ENCODE measurements around the gene PPL. TPM values are rescaled to one million over a fixed set of nuclear protein-coding genes. Genes with fewer than 3 reads are reported as not detected.

PPL gene
- total RNA-seq, 1 donor, result 0.86 TPM

DNA sequence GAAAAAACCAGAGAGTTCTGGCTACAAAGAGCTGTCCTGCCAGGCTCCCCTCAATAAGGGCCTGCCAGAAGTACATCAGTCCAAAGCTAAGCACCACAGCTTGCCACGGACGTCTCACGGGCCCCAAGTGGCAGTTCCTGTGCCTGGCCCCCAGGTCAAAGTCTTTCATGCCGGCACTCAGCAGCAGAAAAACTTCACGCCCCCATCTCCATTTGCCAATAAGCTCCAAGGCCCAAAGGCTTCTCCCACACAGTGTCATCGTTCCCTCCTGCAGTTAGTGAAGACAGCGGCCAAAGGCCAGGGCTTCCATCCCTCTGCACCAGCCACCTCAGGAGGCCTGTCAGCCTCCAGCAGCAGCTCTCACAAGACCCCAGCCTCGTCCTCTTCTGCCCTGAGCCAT is 62.3 kb downstream of the PPL start:
- TF ChIP-seq, protein P1, sequence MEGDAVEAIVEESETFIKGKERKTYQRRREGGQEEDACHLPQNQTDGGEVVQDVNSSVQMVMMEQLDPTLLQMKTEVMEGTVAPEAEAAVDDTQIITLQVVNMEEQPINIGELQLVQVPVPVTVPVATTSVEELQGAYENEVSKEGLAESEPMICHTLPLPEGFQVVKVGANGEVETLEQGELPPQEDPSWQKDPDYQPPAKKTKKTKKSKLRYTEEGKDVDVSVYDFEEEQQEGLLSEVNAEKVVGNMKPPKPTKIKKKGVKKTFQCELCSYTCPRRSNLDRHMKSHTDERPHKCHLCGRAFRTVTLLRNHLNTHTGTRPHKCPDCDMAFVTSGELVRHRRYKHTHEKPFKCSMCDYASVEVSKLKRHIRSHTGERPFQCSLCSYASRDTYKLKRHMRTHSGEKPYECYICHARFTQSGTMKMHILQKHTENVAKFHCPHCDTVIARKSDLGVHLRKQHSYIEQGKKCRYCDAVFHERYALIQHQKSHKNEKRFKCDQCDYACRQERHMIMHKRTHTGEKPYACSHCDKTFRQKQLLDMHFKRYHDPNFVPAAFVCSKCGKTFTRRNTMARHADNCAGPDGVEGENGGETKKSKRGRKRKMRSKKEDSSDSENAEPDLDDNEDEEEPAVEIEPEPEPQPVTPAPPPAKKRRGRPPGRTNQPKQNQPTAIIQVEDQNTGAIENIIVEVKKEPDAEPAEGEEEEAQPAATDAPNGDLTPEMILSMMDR (IDR thresholded peaks at IDR 0.05; ENCODE audit: insufficient read depth, low read depth, low read length), result no peak
- DNase-seq (ENCODE audit: low read depth), result no peak
- no peak overlapping the region for H3K4me3 ChIP-seq (ENCODE audit: low read depth, low read length)

DNA sequence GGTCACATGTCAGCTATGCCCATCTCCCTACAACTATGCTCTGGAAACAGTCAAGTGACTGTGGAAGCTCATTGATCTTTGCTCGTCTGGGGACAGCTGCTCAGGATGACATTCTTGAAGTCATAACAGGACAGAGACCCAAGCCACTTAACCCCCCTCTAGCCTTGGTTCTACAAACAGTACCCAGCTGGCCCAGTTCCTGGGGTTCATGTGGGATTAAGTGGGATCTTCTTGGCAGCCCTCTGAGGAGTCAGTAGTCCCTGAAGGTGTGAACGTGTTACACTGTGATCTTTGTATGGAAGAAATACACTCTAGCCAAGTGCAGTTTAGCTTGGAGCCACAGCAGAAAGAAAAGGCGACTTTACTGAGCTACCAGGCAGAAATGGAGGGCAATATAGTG is 63.9 kb downstream of the PPL start:
- H3K4me3 ChIP-seq (ENCODE audit: low read depth, low read length), result no peak overlapping the region
- no peak for DNase-seq (ENCODE audit: low read depth)
- TF ChIP-seq, protein P1 (IDR thresholded peaks at IDR 0.05; ENCODE audit: insufficient read depth, low read depth, low read length), result no peak

DNA sequence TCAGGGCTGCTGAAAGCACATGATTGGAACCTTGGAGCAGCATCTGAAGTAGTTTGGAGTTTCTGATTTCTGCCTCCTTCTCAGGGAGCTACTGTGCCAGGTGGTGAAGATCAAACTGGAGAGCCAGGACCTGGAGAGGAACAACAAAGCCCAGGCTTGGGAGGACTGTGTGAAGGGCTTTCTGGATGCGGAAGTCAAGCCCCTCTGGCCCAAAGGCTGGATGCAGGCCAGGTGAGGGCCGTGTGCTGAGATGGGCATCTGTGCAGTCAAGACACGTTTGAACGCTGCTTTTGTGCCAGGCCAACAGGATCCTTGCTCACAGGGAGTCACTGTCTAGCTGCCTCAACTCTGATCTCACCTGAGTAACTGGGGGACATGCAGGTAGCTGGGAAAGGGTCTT is 65.9 kb downstream of the PPL start:
- no peak overlapping the region for H3K4me3 ChIP-seq (ENCODE audit: low read depth, low read length)
- TF ChIP-seq, protein P1 (IDR thresholded peaks at IDR 0.05; ENCODE audit: insufficient read depth, low read depth, low read length), result no peak
- DNase-seq (ENCODE audit: low read depth), result no peak

DNA sequence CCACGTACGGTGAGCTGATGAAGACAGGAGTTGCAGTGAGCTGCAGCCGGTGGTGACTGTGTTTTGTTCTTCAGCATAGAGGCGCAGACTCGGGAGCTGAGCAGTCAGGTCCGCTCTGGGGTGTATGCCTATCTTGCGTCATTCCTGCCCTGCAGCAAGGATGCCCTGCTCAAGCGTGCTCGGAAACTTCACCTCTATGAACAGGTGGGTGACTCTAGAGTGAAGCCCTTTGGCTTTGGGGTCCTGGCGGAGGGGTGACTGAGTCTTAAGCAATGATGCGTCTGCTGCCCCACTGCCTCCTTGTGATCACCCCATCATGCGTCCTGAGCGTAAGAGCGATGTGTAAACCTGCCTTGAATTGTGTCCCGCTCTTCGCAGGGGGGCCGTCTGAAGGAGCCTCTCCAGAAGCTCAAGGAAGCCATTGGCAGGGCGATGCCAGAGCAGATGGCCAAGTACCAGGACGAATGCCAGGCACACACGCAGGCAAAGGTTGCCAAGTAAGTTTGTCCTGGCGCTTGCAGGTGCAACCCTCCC is 66.7 kb downstream of the PPL start:
- TF ChIP-seq, protein P1 (IDR thresholded peaks at IDR 0.05; ENCODE audit: insufficient read depth, low read depth, low read length), result no peak
- no peak overlapping the region for H3K4me3 ChIP-seq (ENCODE audit: low read depth, low read length)
- no peak for DNase-seq (ENCODE audit: low read depth)

DNA sequence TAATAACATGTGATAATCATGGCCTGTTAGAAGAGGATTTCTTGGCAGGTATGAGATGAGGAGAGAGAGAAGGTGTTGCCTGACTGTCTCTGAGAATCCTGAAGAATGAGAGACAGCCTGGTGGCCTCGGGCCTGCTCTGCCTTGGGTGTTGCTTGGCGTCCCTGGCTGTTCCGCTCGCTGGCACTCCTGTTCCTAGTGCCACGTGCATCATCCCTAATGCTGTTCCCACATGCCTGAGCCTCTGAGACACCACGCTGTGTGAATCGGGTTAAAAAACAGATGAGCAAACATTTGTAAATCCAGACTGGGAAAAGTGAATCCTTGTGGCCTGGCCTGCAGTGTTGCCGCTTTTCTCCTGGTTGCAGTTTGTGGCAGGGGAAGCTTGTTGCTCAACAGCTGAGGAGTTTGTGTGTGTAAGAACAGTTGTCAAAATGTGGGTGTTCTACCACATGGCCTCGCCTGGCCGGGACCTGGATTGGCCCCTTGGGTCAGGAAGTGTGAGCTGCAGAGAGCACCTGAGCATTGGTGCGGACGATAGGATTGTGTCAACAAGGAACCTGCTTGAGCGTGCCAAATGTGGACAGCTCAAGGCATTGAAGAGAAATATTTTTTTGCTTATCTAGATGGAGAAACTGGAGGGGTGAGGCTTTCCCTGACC is 67.7 kb downstream of the PPL start:
- TF ChIP-seq, protein P1 (IDR thresholded peaks at IDR 0.05; ENCODE audit: insufficient read depth, low read depth, low read length), result no peak
- no peak overlapping the region for H3K4me3 ChIP-seq (ENCODE audit: low read depth, low read length)
- DNase-seq (ENCODE audit: low read depth), result no peak

DNA sequence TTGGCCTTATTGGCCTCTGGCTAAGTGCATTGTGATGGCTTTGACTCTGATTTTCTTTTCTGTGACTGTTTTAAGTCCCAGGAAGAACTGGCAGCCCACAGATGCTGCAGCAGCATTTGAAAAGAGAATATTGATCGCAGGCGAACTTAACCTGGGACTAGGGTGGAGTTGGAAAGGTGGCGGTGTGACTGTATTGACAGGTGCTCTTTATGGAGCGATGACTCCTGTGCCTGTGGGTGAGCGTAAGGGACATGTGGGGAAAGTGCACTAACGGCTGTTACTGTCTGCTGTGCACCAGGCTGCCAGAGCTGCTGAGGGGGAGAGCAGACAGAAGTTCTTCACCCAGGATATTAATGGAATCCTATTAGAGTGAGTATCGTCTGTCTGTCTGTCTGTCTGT is 68.4 kb downstream of the PPL start:
- no peak overlapping the region for H3K4me3 ChIP-seq (ENCODE audit: low read depth, low read length)
- no peak for DNase-seq (ENCODE audit: low read depth)
- TF ChIP-seq, protein P1 (IDR thresholded peaks at IDR 0.05; ENCODE audit: insufficient read depth, low read depth, low read length), result no peak

DNA sequence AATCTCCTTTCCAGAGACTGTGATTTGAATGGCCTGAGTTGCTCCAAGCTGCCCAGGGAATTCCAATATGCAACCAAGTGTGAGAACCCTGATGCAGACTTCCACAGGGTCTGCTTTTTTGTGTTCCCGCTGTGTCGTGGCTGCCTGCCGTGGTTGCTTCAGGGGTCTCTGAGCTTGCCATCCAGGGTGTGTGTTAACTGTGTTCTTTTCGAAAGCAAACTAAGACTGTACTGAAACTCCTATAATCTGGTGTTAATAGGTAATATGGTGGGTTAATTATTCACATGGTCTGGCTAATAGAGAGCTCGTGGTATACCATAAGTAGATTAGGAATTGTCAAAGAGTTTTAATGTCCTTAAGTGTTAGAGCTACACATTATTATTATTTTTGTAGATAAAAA is 68.9 kb downstream of the PPL start:
- no peak for DNase-seq (ENCODE audit: low read depth)
- no peak overlapping the region for H3K4me3 ChIP-seq (ENCODE audit: low read depth, low read length)
- TF ChIP-seq, protein P1 (IDR thresholded peaks at IDR 0.05; ENCODE audit: insufficient read depth, low read depth, low read length), result no peak

Data from fibroblast of villous mesenchyme (primary cell).